GM12872 (cell line): ENCODE data around the gene SLC10A7.

ENCODE experiments used
- CTCF ChIP-seq: IDR thresholded peaks from 3 replicates; pipeline ENCODE4 v1.5.1; 2011; ENCODE audit warnings: low read depth, mild to moderate bottlenecking, low read length, moderate library complexity; ENCODE audit not compliant: insufficient read depth

SLC10A7 gene

GRCh38 chr4:146367347-146367746 lies 154.4 kb downstream of the SLC10A7 start:
- TF ChIP-seq CTCF = no peak

- no peak for TF ChIP-seq CTCF
Measured at GRCh38 chr4:146359771-146360170, 162.0 kb downstream of the SLC10A7 start.

GRCh38 chr4:146349306-146349705 lies 172.4 kb downstream of the SLC10A7 start:
- no peak for TF ChIP-seq CTCF

- TF ChIP-seq CTCF = no peak
Measured at GRCh38 chr4:146347822-146348221, 173.9 kb downstream of the SLC10A7 start.

- no peak for TF ChIP-seq CTCF
Measured at GRCh38 chr4:146346276-146346675, 175.5 kb downstream of the SLC10A7 start.

- no peak for TF ChIP-seq CTCF
Measured at GRCh38 chr4:146343776-146344175, 178.0 kb downstream of the SLC10A7 start.

- no peak for TF ChIP-seq CTCF
Measured at GRCh38 chr4:146343199-146343598, 178.5 kb downstream of the SLC10A7 start.
